ENCODE results near the gene RAD51B. TPM values are rescaled to one million over a fixed set of nuclear protein-coding genes. Genes with fewer than 3 reads are reported as not detected.

Gene RAD51B
- total RNA-seq, 4 donors from 2014 or later: 12.6 to 26.4 (median 16.7) TPM

DNA sequence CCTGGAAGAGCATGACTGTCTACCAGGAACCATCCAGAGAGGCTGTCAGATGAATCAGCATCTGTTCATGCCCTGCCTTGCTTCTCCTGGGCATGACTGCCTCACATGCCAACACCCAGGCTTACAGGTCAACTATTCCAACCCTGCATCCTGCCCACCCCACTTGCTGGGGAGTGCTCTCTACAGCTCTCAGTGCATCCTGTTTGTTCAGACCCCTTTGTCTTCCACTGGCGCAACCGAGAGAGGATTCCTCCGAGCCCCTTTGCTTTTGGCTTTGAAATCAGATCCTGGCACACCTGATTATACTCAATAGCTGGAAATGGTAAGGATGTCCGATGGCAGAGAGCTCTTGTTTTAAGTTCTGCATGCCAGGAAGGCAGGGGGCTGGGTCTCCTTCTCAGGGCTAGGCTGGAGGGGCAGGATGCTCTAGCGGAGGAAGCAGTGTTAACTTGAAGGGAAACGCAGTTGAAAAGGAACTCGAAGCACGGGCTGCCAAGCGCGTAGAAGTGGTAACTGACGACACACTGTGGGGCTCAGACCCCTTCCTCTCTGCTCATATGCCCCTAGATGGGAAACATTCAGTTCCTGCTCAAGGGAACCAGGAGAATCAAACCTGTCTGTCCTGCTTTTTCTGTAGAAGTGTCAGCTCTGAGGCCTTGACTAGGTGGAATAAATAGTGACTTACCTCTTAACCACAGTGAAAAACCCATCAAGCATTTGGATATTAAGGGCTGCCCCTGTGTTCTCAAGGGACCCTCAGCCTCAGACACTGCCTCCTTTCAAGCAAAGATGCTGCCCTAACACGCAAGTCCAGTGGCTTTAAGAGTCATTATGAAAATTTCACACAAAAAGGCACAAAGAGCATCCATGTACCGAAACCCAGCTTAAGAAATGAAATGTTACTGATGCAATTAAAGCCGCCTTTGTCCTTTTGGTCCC is 675.8 kb downstream of the RAD51B start:
- Histone ChIP-seq H3K9me3 (no peaks in the 10 kb centered on the region), H3K36me3 (no peaks in the 10 kb centered on the region), H3K27me3 (no peaks in the 10 kb centered on the region), H3K4me3 (no peak overlapping the region), H3K4me1 (no peaks in the 10 kb centered on the region), H3K27ac (no peak overlapping the region)
- DNase-seq (ENCODE audit: low spot score in 2 of 2): no peak
- 69 to 74% methylated on average over 14 of the region's 14 CpGs for WGBS, 2 donors
- TF ChIP-seq CTCF (IDR thresholded peaks at IDR 0.05): no peak
- peak in 1 of 2 donors; percentile 29 for TF ChIP-seq EP300 (IDR thresholded peaks at IDR 0.05)

- Histone ChIP-seq H3K4me3 (no peak overlapping the region), H3K9me3 (no peaks in the 10 kb centered on the region), H3K4me1 (peaks cover 0 to 7% (median 0%) of the 10 kb centered on the region in 4 donors), H3K36me3 (no peaks in the 10 kb centered on the region), H3K27me3 (no peaks in the 10 kb centered on the region), H3K27ac (no peak overlapping the region)
- DNase-seq (ENCODE audit: low spot score in 2 of 2): no peak
- no peak for TF ChIP-seq EP300 (IDR thresholded peaks at IDR 0.05)
- TF ChIP-seq CTCF (IDR thresholded peaks at IDR 0.05): no peak
- no peak for TF ChIP-seq POLR2A (IDR thresholded peaks at IDR 0.05)
- 66 to 86% methylated on average over 2 of the region's 2 CpGs for WGBS, 2 donors
These were observed 677.4 kb downstream of the RAD51B start for GRCh38 chr14:68497011-68497410.

GRCh38 chr14:68499451-68499850 is 679.9 kb downstream of the RAD51B start:
- TF ChIP-seq EP300 (IDR thresholded peaks at IDR 0.05) (no peak), CTCF (IDR thresholded peaks at IDR 0.05) (no peak), POLR2A (IDR thresholded peaks at IDR 0.05) (no peak)
- no peak for DNase-seq (ENCODE audit: low spot score in 2 of 2)
- Histone ChIP-seq H3K9me3 (no peaks in the 10 kb centered on the region), H3K27me3 (no peaks in the 10 kb centered on the region), H3K4me1 (peaks cover 0 to 18% (median 0%) of the 10 kb centered on the region in 4 donors), H3K27ac (no peak overlapping the region), H3K36me3 (no peaks in the 10 kb centered on the region), H3K4me3 (no peak overlapping the region)
- 90 to 92% methylated on average over 6 of the region's 6 CpGs for WGBS, 2 donors

- H3K27ac ChIP-seq: no peak overlapping the region
- no peaks in the 10 kb centered on the region for H3K27me3 ChIP-seq
- WGBS, 2 donors: 86 to 87% methylated on average over 3 of the region's 3 CpGs
- peaks cover 0 to 23% (median 3%) of the 10 kb centered on the region in 4 donors for H3K4me1 ChIP-seq
- TF ChIP-seq EP300 (IDR thresholded peaks at IDR 0.05): no peak
- TF ChIP-seq CTCF (IDR thresholded peaks at IDR 0.05): no peak
- TF ChIP-seq POLR2A (IDR thresholded peaks at IDR 0.05): no peak
- H3K9me3 ChIP-seq: no peaks in the 10 kb centered on the region
- no peaks in the 10 kb centered on the region for H3K36me3 ChIP-seq
- no peak overlapping the region for H3K4me3 ChIP-seq
- no peak for DNase-seq (ENCODE audit: low spot score in 2 of 2)
These were observed 681.6 kb downstream of the RAD51B start for GRCh38 chr14:68501171-68501570.

DNA sequence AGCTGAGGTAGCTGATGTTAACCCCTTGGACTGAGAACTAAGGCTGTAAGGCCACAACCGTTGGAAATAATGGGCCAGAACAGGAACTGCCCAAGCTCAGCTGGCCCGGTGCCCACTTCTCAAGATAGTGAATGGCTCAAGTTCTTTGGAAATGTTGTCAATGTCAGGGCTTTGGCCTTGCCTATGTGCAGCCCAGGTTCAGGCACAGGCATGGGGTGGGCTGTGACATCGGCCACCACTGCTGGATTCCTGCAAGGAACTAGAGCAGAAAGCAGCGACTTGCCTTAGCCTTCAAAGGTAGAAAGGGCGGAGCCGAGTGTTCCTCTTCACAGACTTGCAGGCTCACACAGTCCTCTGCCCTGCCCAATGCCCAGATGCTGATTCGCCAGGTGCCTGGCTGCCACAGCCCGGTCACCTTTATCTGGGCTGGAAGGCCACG is 682.1 kb downstream of the RAD51B start:
- DNase-seq (ENCODE audit: low spot score in 2 of 2): peak; percentile 40 to 64
- WGBS, 2 donors: 80 to 86% methylated on average over 9 of the region's 9 CpGs
- no peak for TF ChIP-seq EP300 (IDR thresholded peaks at IDR 0.05)
- no peak for TF ChIP-seq CTCF (IDR thresholded peaks at IDR 0.05)
- TF ChIP-seq POLR2A (IDR thresholded peaks at IDR 0.05): no peak

More for the DNA sequence above, 682.1 kb downstream of the RAD51B start:
- Histone ChIP-seq H3K4me1 (peaks cover 0 to 27% (median 5%) of the 10 kb centered on the region in 4 donors), H3K4me3 (no peak overlapping the region), H3K27ac (no peak overlapping the region), H3K27me3 (no peaks in the 10 kb centered on the region), H3K9me3 (no peaks in the 10 kb centered on the region), H3K36me3 (no peaks in the 10 kb centered on the region)

All from tibial nerve (tissue), 4 donors.